GM21447 (cell line): ENCODE measurements around the gene CYP11A1.

ENCODE experiments used
- ATAC-seq: cut with Tn5 transposase; IDR thresholded peaks from one replicate; pipeline ENCODE4 v1.9.1; 2021; ENCODE audit not compliant: unreplicated experiment

CYP11A1 gene

DNA sequence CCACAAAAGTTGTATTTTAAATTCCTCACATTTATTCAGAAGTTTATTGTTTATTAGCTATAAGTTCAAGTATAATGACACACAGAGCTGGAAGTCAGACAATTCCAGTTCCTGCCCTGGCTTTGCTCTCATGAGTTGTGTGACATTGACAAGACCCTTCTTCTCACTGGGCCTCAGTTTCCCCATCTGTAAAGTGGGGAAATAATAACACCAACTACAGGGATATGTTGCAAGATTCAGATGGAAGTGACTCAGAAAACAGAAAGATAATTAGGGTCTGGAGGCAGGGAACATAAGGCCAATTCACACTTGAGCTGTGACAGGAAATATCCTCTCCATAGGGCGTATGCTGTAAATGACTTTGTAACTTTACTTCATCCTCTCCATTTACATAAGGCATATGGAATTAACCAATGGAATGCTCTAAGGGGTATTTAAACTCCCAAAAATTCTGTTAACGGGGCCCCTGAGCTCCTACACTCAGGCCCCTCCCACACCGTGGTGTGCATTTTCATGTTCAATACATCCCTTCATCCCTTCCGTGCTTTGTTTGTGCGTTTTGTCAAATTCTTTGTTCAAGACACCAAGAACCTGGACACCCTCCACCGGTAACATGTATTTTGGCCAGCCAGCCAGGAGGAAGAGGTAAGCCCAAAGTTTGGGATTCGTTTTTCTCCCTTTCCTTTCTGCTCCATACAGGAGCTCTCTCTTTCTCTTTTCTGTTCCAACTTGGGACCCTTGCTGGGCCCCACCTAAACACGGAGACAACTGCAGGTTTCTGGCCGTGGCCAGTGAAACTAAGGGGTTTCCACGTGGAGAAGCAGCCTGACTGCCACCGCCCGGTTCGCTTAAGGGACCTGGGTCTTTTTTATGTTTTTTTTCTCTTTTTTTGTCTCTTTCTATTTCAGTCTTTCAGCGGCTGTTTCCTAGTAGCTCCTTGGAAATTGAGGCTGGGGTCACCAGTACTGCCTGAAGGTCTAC lies 16.9 kb downstream of the CYP11A1 start:
- no peak for ATAC-seq

GRCh38 chr15:74349241-74349778 lies 18.1 kb downstream of the CYP11A1 start:
- ATAC-seq = no peak

DNA sequence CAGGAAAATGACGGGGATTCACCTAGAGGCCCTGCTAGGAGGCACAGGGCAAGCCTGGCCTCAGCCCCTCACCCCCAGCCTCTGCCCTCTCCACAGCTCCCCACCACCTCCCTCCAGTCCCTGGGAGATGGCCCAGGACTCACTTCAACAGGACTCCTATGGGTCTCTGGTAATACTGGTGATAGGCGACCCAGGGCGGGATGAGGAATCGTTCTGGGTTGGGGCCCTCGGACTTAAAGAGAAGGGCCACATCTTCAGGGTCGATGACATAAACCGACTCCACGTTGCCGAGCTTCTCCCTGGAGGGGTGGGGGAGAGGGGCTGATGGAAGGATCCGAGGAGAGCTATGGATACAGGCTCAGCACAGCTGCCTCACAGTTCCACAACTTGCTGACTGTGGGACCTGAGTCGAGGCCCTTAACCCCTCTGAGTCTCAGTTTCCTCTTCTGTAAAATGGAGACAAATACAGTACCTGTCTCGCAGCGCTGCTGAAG lies 19.6 kb downstream of the CYP11A1 start:
- ATAC-seq = no peak

GRCh38 chr15:74345051-74345450 lies 22.4 kb downstream of the CYP11A1 start:
- ATAC-seq = no peak

GRCh38 chr15:74343797-74344127 lies 23.7 kb downstream of the CYP11A1 start:
- no peak for ATAC-seq

GRCh38 chr15:74343127-74343796 lies 24.2 kb downstream of the CYP11A1 start:
- no peak for ATAC-seq

- ATAC-seq = no peak
These were observed 27.3 kb downstream of the CYP11A1 start for GRCh38 chr15:74340150-74340549.

- ATAC-seq = no peak
These were observed 28.1 kb downstream of the CYP11A1 start for GRCh38 chr15:74339371-74339770.

DNA sequence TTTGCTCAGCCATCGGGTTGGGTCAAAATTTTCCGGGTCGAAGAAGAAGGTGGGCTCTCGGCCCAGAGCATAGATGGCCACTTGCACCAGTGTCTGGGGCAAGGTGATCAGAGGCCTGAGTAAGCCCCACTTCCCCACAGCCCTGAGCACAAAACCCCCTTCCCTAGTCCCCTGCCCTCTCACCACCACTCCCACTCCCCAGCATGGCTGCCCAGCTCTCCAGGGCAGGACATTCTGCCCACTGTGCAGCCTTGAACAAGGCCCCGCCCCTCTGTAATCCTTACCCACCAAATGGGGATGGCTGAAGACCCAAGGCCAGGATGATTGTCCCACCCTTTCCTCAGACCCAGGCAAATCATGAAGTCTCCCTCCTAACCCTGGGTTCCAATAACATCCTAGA lies 28.8 kb downstream of the CYP11A1 start:
- ATAC-seq = no peak

GRCh38 chr15:74337607-74338211 lies 29.7 kb downstream of the CYP11A1 start:
- no peak for ATAC-seq

GRCh38 chr15:74337146-74337545 lies 30.3 kb downstream of the CYP11A1 start:
- no peak for ATAC-seq

GRCh38 chr15:74336061-74337005 lies 31.1 kb downstream of the CYP11A1 start:
- ATAC-seq = no peak

DNA sequence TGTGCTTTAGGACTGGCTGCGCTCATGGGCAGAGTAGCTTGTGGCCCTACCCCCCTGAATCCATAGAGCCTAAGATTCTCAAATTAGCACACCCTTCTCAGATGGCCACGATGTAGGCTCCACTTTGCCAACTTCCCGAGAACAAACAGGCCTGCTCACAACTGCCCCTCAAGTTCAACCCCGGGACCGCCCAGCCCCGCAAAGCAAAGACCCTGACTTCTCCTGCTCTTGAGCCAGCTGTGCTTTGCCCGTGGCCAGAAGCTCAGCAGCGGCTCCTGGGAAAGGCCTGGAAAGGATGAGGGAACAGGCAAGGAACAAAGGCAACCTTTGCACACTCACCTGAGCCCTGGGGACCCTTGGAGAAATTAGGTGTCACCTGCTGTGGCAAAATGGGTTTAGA lies 32.0 kb downstream of the CYP11A1 start:
- ATAC-seq = no peak

DNA sequence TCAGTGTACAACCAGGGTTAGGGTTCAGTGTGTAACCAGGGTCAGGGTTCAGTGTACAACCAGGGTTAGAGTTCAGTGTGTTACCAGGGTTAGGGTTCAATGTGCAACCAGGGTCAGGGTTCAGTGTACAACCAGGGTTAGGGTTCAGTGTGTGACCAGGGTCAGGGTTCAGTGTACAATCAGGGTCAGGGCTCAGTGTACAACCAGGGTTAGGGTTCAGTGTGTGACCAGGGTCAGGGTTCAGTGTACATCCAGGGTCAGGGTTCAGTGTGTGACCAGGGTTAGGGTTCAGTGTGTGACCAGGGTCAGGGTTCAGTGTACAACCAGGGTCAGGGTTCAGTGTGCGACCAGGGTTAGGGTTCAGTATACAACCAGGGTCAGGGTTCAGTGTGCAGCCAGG lies 33.3 kb downstream of the CYP11A1 start:
- ATAC-seq = no peak

- ATAC-seq = no peak
These were observed 33.8 kb downstream of the CYP11A1 start for GRCh38 chr15:74333662-74334061.

GRCh38 chr15:74333093-74333492 lies 34.4 kb downstream of the CYP11A1 start:
- no peak for ATAC-seq

DNA sequence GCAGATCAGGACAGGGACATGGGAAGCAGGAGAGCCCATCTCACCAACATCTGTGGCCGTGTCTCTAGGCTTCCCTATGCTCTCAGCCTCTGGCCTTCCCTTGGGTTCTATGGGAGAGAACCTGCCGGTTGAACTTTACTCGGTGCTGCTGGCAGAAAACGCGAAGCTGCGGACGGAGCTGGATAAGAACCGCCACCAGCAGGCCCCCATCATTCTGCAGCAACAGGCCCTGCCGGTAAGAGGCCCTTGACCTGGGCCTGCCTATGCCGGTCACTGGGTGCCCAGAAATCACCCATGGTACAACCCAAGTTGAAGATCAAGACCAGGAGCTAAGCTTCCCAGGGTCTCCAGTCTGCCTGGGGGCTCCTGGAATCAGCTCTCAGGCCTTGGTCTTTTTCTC lies 34.8 kb downstream of the CYP11A1 start:
- ATAC-seq = no peak

DNA sequence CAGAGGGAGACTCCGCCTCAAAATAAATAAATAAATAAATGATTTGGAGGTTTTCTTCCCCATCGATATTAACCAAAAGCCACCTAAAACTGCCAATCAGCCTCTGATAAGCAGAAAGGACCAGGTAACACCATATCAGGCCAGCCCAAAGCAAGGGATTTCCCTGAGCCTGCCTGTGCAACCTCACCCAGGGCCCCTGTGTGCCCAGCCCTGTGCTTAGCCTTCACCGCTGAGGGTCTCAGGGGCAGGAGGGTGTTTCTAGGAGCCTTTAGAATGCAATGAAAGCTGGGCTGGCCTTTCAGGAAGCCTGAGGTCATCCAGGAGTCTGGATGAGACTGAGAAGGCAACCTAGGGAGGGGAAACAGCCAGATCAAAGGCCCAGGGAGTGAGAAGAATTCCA lies 35.4 kb downstream of the CYP11A1 start:
- ATAC-seq = no peak

- no peak for ATAC-seq
These were observed 36.5 kb downstream of the CYP11A1 start for GRCh38 chr15:74330861-74331408.
